AG04450 (cell line): Measurements from ENCODE around the gene ACOT7. TPM values are rescaled to one million over a fixed set of nuclear protein-coding genes. Genes with fewer than 3 reads are reported as not detected.
"Not testable (repeated sequence)": the region's sequence is repeated elsewhere in the genome, so short reads cannot be mapped to it uniquely, and the experiment has no call there.

Experiments
- CTCF ChIA-PET: fragments of 300-600, 350-600 bp; formaldehyde crosslinking; extraction: SDS; loops from one replicate; lab custom pipeline; 2022; ENCODE audit warnings: antibody characterized with exemption, inconsistent platforms; lab: Charles Lee
- POLR2A ChIA-PET: fragments of 350-600 bp; formaldehyde crosslinking; extraction: SDS; loops from one replicate; lab custom pipeline; 2021; ENCODE audit warnings: antibody characterized with exemption, inconsistent platforms; lab: Yijun Ruan, JAX
- DNase-seq: peaks from one replicate; pipeline ENCODE4 v3.0.0-alpha.2; 2011; ENCODE audit warnings: low read depth, low spot score
- H3K27ac ChIP-seq: one replicate; pipeline ENCODE4 v1.5.1; 2012; ENCODE audit warnings: low read depth, low read length, control low read depth
- H3K27me3 ChIP-seq: one replicate; pipeline ENCODE4 v1.6.0; 2012; ENCODE audit warnings: low read length; ENCODE audit not compliant: control insufficient read depth, insufficient read depth
- H3K4me3 ChIP-seq: 2 replicates; pipeline ENCODE4 v1.5.1; 2011; ENCODE audit warnings: mild to moderate bottlenecking, low read depth, low read length, control low read depth
- H3K9me3 ChIP-seq: 2 replicates; pipeline ENCODE4 v1.5.1; 2012; ENCODE audit warnings: low read length; ENCODE audit not compliant: control insufficient read depth, insufficient read depth
- polyA plus RNA-seq: library from polyadenylated mRNA; depleted of rRNA; stranded (reverse); fragments of >200 nt; gene quantifications from 2 replicates; pipeline ENCODE4 v1.2.3, GENCODE V29; 2011; rRNA removed
- small RNA-seq: library from RNA; depleted of rRNA; stranded (forward); fragments of <200 nt; gene quantifications from one replicate; pipeline ENCODE3, GENCODE V24; 2012; ENCODE audit warnings: low read depth; ENCODE audit not compliant: insufficient read length
- TF ChIP-seq, protein P1 (sequence below): IDR thresholded peaks from 2 replicates; pipeline ENCODE4 v1.5.1; 2011; ENCODE audit warnings: low read depth, low read length, control low read depth, inconsistent platforms

The ACOT7 gene
- polyA plus RNA-seq, 1 experiment: 80.1 TPM

DNA sequence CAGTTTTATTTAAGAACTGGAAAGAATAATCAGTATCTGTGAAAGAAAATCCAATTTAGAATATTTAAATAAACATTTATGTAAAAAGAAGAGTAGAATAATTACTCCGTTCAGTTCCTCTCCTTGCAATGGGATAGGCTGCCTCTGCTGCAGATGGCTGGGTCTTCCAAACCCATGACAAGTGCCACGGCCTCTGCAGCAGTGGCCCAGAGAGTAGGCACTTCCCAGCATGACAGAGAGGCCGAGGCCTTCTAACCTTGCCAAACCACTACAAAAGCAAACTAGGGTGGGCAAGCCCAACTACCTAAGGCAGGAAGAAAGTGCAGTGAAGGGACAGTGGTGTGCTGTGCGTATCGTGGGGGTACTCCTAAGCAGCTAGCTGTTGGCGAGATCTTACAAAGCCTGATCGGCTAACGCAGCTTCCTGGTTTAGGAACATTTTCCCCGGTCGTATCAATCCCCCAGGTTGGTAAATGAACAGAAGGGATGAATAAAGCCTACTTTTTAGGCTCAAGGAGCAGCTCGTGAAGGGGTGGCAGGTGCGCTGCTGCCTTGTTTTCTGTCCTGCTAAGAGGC lies 172.3 kb downstream of the ACOT7 start:
- Histone ChIP-seq H3K27me3 (no peaks in the 10 kb centered on the region), H3K4me3 (no peak overlapping the region), H3K27ac (no peak overlapping the region), H3K9me3 (no peaks in the 10 kb centered on the region)
- CTCF ChIA-PET: interaction anchor here (4.4 kb wide), 1 partner anchor 17 kb away, joined by 19 read pairs; no protein-coding TSS in a partner anchor
- POLR2A ChIA-PET: no interaction called here
- no peak for DNase-seq
- TF ChIP-seq, protein P1, sequence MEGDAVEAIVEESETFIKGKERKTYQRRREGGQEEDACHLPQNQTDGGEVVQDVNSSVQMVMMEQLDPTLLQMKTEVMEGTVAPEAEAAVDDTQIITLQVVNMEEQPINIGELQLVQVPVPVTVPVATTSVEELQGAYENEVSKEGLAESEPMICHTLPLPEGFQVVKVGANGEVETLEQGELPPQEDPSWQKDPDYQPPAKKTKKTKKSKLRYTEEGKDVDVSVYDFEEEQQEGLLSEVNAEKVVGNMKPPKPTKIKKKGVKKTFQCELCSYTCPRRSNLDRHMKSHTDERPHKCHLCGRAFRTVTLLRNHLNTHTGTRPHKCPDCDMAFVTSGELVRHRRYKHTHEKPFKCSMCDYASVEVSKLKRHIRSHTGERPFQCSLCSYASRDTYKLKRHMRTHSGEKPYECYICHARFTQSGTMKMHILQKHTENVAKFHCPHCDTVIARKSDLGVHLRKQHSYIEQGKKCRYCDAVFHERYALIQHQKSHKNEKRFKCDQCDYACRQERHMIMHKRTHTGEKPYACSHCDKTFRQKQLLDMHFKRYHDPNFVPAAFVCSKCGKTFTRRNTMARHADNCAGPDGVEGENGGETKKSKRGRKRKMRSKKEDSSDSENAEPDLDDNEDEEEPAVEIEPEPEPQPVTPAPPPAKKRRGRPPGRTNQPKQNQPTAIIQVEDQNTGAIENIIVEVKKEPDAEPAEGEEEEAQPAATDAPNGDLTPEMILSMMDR: no peak

DNA sequence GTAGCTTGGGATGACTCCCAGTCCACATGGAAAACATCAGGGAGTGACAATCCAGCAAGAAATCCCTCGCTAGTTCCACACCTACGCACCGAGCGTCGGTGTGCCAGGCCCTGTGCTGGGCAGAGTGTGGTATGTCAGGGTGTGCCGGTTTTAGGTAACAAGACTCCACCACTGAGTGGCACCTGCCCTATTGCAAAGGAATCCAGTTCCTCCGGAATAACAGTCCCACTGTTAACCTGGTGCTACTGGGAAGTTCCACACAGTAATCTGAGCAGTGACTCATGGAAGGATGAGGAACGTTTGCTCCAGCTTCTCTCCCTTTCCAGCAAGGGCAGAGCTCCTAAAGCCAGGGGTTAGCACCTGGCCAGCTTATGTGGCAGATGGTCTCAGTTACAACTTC lies 173.3 kb downstream of the ACOT7 start:
- DNase-seq: no peak
- CTCF ChIA-PET: interaction anchor here (0.5 to 4.4 kb wide), 2 partner anchors 16 to 174 kb away, joined by 5 to 19 read pairs; no protein-coding TSS in a partner anchor
- TF ChIP-seq, protein P1: no peak
- no peaks in the 10 kb centered on the region for H3K9me3 ChIP-seq
- POLR2A ChIA-PET: no interaction called here
- H3K27ac ChIP-seq: no peak overlapping the region
- no peaks in the 10 kb centered on the region for H3K27me3 ChIP-seq
- no peak overlapping the region for H3K4me3 ChIP-seq

DNA sequence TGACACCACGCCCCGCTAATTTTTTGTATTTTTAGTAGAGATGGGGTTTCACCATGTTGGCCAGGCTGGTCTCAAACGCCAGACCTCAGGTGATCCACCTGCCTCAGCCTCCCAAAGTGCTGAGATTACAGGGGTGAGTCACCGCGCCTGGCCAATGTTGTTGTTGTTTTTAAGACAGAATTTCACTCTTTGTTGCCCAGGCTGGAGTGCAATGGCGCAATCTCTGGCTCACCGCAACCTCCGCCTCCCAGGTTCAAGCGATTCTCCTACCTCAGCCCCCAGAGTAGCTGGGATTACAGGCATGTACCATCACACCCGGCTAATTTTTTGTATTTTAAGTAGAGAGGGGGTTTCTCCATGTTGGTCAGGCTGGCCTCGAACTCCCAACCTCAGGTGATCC lies 173.9 kb downstream of the ACOT7 start:
- DNase-seq, H3K27ac ChIP-seq, H3K27me3 ChIP-seq, H3K4me3 ChIP-seq, H3K9me3 ChIP-seq, POLR2A ChIA-PET: not testable (repeated sequence)
- CTCF ChIA-PET: interaction anchor here (4.4 kb wide), 1 partner anchor 15 kb away, joined by 19 read pairs; no protein-coding TSS in a partner anchor

DNA sequence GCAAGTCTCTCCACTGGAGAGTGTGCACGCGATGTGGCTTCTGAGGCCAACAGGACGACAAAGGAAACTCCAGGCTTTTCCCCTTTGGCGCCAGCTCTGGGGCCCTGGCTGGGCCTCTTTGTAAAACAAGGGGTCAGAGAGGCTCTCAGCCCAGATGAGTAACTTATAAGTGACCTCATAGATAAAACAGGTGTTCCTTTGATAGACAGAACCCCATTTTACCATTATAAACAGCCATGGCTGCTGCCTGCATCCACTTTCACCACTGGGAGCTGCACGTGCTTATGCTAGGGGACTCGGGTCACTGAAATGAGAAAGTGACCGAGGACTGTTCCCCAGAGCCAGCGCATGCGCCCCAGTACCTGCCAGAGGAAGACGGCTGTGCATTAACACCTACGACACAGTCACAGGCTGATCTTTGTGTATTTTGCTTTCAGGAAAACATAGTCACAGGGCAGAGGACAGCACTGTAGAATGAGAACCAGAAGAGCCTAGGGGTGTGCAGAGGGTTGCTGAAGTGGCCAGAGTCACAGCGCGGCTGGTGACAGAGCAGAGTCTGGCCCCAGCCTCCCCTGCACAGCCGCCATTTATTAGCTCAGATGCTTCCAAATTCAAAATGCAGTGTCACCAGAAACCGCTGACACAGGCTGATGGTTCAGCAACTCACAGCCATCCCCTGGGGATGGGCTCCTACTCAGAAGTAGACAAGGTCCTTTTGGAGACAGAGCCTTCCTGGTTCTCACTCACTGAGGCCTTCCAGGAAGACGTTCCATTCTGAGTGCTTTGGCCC lies 175.0 kb downstream of the ACOT7 start:
- TF ChIP-seq, protein P1: no peak
- no peak overlapping the region for H3K27ac ChIP-seq
- ChIA-PET POLR2A (interaction anchor here (0.8 kb wide), 1 partner anchor 12 kb away, joined by 5 read pairs; no protein-coding TSS in a partner anchor), CTCF (interaction anchor here (1.3 kb wide), 1 partner anchor 9 kb away, joined by 3 read pairs; no protein-coding TSS in a partner anchor)
- no peak for DNase-seq
- no peak overlapping the region for H3K4me3 ChIP-seq
- no peaks in the 10 kb centered on the region for H3K9me3 ChIP-seq
- no peaks in the 10 kb centered on the region for H3K27me3 ChIP-seq

Small RNAs within 50 kb of the gene (small RNA-seq; reads per million reads assigned to genes)
- gene MIR4252: not detected

Other genes starting within 250 kb of the ACOT7 start
- 0.02 and 0.06 TPM in 2 replicates for gene CHD5, start 213.4 kb downstream of the ACOT7 start, polyA plus RNA-seq
- 283 and 393 TPM in 2 replicates for gene RPL22, start 194.2 kb downstream of the ACOT7 start, polyA plus RNA-seq
- gene RNF207, start 187.6 kb downstream of the ACOT7 start, polyA plus RNA-seq: 7.2 and 8.7 TPM in 2 replicates
- gene ICMT, start 157.8 kb downstream of the ACOT7 start, polyA plus RNA-seq: 59.3 and 65.3 TPM in 2 replicates
- gene HES3, start 149.6 kb downstream of the ACOT7 start, polyA plus RNA-seq: not detected in 2 replicates
- gene GPR153, start 132.7 kb downstream of the ACOT7 start, polyA plus RNA-seq: 4.7 and 6.1 TPM in 2 replicates
- not detected in 2 replicates for gene HES2, start 26.2 kb upstream of the ACOT7 start, polyA plus RNA-seq
- gene ESPN, start 31.0 kb upstream of the ACOT7 start, polyA plus RNA-seq: not detected in 2 replicates
- 2.7 and 3.3 TPM in 2 replicates for gene TNFRSF25, start 72.4 kb upstream of the ACOT7 start, polyA plus RNA-seq
- gene PLEKHG5, start 97.9 kb upstream of the ACOT7 start, polyA plus RNA-seq: 4.2 and 5.4 TPM in 2 replicates
- gene NOL9, start 160.7 kb upstream of the ACOT7 start, polyA plus RNA-seq: 17.9 and 23.6 TPM in 2 replicates
- 0.05 TPM in 2 replicates for gene TAS1R1, start 161.5 kb upstream of the ACOT7 start, polyA plus RNA-seq
- 7.5 and 8.8 TPM in 2 replicates for gene ZBTB48, start 186.2 kb upstream of the ACOT7 start, polyA plus RNA-seq
- 11.7 and 12.8 TPM in 2 replicates for gene KLHL21, start 209.1 kb upstream of the ACOT7 start, polyA plus RNA-seq
- 11.1 and 11.6 TPM in 2 replicates for gene PHF13, start 220.0 kb upstream of the ACOT7 start, polyA plus RNA-seq
- 7.8 and 8.8 TPM in 2 replicates for gene THAP3, start 231.1 kb upstream of the ACOT7 start, polyA plus RNA-seq